RKO (cell line): ENCODE data around the gene TSC2.

ENCODE experiments used
- DNase-seq: peaks from one replicate; pipeline ENCODE4 v3.0.0-alpha.2; 2016; ENCODE audit warnings: low spot score

The TSC2 gene

DNA sequence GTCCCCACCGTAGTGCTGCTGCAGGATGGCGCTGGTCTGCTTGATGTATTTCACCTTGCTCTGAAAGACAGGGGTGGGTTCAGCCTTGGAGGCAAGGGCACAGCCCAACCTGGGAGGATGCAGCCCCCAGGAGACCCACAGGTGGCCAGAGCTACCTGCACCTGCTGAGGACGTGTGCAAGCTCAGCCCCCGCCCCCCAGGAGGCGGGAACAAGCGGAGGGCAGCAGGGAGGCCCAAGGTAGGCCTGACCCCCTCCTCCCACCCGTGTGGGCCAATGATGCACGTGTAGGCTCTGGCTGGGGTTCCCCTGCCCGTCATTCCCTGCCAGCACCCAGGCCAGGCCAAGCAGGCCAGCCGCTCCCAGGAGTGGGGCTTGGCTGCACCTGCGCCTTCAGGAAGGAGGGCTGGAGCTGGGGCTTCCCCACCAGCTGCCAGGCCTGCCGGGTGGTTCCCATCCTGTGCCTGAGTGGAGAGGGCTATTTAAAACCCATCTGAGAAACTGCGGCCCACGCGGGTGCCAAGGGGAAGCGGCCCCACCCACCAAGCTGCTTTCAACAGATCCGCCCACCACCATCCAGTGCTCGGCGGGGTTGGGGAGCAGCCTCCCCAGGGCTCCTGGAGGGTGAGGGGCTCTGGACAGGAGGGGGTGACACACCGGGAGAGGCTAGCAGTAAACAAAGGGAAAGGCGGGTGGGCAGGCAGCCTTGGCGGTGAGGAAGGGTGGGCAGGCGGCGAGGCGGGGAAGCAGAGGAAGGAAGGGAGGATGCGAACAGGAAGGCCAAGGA, 3.9 kb upstream of the TSC2 start:
- no peak for DNase-seq

DNA sequence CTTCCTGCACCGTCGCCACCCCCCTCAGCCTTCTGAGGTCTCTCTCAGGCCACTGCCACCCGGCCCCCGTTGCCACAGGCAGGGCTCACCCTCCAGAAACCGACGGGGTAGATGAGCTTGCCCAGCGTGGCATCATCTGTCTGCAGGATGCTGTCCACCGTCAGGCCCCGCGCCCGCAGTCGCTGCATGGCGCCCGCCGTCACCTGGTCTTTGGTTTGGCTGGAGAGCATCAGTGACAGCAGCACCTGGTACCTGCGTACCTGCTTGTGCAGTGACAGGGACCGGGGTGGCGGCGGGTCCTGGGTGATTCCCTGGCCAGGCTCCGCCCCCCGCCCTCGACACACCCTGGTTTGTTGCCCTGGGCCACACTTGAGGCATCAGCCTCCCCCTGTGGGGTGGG, 3.2 kb upstream of the TSC2 start:
- DNase-seq, result no peak

DNA sequence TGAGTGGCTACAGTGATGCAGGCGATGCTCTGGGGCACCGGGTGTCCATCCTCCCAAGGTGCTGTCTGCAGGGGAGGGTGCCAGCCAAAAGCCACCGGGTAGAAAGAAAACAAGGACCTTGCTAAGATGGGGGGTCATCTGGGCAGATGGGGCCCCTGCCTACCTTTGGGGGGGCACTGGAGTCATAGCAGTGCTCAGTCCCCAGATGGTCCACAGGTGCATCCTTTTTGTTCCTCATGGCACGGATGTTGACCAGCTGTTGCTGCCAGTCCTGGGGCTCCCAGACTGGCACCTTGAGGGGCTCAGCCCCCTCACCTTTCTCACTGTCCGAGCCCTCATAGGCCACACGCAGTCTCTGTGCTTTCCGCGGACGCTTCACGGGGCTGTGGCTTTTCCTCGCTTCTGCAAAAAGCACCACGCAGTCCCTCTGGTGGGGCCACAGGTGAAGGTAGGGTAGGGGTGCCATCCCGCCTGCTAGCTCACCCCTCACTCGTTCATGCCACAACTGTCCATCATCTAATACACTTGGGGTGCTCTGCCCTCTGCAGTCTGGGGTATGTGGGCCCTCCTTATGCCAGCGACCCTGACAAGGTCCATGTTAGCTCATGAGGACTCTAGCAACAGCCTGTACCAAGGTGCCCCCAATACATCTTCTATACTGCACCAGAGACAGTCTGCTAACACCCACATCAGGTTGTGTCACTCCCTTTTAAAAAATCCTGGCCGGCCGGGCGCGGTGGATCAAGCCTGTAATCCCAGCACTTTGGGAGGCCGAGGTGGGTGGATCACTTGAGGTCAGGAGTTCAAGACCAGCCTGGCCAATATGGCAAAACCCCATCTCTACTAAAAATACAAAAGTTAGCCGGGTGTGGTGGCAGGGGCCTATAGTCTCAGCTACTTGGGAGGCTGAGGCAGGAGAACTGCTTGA, 1.6 kb upstream of the TSC2 start:
- no peak for DNase-seq

DNA sequence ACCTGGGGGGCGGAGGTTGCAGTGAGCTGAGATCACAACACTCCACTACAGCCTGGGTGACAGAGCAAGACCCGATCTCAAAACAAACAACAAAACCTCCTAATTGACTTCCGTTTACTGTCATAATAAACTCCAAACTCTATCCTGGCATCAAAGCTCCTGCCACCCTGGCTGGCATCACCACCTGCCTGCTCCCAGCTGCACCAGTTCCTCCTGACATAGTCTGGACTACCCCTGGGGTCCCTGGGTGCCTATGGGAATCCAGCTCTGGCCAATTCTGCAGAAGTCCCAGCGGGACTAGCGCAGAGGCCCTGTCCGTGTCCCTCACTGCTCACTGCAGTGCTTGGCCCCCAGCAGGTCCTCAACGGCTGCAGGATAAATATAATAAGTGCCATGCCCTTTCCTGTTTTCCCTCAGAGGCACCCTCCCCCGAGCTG, 874 bp upstream of the TSC2 start:
- peak; percentile 60 for DNase-seq

DNA sequence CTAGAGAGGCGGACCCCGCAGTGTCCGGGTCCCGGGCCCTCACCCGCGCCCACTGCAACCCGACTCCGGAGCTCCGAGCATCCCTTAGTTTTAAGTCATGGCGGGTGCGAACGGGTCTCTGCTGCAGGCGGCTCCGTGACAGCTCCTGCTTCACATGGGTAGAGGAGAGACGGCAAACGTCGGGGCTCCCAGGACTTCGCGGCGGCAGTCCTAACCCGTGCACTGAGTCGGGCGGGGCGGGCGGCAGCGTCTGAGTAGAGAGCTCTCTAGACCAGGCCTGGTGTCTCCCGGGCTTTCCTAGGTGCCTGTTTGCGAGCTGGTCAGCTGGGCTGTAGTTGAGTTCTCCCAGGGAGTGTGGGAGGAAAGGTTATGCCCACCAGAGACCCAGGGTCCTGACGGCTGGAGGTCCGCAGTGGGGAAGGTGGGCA, 345 bp downstream of the TSC2 start:
- peak; percentile 37 for DNase-seq

DNA sequence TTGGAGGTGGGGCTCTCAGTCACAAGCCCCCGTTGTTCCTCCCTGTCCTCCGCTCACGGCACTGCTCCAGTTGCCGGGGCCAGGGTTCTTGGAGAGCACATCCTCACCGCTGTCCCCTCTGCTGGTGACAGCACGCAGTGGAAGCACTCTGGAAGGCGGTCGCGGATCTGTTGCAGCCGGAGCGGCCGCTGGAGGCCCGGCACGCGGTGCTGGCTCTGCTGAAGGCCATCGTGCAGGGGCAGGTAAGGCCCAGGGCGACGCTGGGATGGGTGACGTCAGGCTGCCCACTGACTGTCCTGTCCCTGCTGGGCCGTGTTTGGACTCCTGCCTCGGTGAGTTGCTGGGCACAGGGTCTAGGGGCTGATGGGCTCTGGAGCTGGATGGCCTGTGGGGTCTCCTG, 5.4 kb downstream of the TSC2 start:
- DNase-seq, result no peak

DNA sequence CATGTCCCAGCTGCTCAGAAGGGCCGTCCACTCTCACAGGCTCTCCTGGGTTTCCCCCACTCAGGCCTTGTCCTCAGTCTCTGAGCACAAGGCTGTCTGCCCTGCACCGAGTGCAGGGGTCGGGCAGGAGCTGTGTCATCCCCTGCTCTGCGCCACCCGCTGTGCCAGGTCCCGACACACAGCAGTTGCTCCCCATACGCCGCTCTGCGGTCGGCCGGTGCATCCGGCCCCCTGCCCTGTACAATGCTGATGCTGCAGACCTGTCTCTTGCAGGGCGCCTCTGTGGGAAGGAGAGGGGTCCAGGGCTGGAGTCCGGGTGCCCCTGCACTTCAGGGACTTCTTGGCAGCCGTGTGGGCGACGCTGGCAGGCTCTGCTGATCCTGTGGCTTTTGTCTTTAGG, 6.1 kb downstream of the TSC2 start:
- no peak for DNase-seq

DNA sequence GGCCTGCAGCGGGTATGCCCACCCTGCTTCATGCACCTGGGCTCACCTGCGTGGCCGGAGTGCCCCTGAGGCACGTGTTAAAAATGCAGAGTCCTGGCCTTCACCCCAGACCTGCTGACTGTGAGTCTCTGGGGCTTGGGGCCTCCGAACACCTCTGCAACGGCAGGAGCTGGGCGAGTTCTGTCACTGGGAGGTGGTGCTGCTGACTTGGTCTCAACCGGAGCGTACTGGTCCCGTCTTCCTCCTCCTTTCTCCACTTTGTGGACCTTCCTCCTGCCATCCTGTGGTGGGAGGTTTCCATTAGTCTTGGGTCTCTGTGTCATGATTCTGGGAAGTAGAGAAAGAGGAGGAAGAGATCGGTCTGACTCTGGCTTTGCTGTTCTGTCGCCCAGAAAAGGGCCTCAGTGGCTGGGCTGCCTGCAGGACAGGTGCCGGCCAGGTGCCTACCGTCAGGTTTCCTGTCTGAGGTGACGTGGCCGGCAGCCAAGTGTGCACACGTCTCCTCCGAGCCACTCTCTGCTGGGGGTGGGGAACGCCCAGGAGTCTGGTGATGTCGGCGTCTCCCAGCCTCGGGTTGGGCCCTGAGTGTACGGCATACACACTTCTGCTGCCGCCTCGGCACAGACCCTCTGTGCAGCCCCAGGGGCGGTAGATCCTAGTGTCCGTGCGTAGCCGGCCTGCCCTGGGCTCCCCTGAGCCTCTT, 6.9 kb downstream of the TSC2 start:
- no peak for DNase-seq

DNA sequence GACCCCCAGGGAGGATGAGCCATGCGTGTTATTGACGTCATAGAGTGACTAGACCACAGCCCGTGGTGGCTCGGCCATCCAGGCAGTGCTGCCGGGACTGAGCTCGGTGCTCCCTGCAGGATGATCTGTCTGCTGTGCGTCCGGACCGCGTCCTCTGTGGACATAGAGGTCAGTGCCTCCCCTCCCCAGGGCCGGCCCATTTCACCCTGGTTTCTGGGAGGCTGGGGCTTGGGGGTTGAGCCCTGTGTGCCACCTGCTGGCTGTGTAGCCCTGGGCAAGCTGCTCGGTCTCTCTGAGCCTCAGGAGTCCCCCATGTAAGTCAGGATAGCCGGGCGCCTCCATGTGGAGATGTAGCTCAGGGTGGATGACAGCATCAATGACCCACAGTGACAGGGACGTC, 8.3 kb downstream of the TSC2 start:
- DNase-seq, result no peak

DNA sequence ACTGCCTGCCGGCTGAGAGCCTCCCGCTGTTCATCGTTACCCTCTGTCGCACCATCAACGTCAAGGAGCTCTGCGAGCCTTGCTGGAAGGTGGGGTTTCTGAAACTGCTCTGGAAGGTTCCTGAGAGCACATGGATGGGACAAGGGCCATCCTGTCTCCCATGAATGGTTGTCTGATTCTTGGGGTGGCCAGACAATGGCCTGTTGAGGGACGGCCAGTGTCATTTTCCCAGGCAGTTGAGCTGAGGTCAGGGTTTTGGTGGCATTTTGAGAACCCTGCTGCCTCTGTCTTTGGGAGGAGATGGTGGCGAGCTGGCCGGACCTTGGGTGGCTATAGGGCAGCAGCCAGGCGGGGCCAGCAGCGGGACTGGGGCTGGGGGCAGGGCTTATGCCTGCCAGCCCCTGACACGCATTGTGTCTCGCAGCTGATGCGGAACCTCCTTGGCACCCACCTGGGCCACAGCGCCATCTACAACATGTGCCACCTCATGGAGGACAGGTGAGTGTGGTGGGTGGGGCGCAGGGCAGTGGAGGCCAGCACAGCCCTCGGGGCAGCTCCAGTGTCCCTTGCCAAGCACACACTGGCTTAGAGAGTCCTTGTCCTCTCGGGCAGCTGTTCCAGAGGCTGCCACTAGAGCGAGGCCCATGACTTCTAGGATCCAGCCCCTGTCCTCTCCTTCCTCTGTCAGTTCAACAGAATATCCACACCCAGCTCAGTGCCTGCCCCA, 9.1 kb downstream of the TSC2 start:
- peak; percentile 39 for DNase-seq

DNA sequence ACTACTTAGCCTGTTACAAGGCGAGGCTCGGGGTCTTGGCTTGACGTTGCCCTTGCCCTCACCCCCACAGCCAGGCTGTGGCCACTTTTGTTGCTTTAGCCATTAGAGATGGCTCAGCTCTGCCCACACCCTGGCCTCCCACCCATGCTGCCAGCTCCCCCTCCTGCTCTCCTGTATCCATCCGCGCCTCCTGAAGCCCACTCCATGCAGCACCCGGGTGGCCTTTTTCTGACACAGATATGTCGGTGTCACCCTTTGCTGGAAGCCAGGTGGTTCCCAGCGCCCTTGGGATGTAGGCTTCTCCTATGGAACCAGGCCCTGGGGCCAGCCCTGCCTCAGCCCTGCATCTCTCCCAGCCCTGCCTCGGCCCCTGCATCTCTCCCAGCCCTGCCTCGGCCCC, 9.7 kb downstream of the TSC2 start:
- DNase-seq, result no peak

DNA sequence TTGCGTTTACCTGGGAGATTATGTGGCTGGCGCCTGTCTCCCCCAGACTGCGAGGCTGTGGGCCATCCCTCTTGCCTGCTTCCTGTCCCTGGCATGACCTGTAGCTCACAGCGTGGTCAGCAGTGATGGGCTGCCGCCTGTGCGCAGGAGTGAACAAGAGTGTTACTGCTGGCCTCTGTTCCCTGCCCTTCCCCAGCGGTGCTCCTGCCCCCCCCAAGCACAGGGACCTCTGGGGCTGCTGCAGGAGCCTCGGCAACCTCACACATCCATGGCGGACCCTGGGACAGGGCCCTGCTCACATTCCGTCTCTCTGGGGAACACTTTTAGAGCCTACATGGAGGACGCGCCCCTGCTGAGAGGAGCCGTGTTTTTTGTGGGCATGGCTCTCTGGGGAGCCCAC, 10.6 kb downstream of the TSC2 start:
- DNase-seq, result no peak

DNA sequence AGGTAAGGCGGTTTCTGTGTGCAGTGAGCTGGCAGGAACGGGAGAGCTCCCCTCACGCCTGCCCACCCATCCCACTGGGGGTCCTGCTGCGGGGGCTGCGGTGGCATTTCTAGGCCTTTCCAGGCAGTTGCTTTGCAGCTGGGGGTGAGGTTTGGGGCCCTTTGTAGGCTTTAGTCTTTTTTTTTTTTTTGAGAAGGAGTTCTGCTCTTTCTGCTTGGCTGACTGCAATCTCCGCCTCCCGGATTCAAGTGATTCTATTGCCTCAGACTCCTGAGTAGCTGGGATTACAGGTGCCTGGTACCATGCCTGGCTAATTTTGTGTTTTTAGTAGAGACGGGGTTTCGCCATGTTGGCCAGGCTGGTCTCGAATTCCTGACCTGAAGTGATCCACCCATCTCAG, 11.1 kb downstream of the TSC2 start:
- no peak for DNase-seq

DNA sequence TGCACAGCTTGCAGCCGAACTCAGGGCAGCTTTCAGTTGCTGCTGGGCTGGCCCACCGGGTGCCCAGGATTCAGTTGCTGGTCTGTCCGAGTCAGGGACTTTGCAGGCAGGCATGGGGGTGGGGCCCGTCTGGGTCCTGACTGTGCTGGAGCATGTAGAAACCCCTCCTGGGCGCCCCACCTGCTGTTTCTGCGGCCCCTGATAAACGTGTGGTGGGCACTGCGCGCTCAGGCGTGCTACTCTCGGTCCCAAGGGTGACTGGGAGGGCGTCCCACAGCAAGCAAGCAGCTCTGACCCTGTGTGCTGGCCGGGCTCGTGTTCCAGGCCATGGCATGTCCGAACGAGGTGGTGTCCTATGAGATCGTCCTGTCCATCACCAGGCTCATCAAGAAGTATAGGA, 12.6 kb downstream of the TSC2 start:
- no peak for DNase-seq

DNA sequence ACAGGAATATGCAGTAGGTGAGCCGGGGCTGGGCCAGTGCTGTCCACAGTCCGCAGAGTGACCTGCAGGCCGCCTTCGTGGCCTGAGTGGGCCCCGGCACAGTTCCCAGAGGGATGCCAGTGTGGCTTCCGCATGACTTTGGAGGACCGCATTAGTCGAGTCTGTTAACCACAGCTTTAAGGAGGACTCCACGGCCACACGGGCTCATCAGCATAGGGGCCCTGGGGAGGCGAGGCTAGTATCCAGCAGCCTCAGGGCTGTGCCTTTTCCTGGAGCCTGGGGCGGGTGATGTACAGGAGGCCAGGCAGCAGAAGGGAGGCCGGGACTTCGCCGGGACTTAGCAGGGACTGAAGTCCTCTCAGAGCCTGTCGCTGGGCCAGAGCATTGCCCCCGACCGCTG, 13.2 kb downstream of the TSC2 start:
- no peak for DNase-seq

DNA sequence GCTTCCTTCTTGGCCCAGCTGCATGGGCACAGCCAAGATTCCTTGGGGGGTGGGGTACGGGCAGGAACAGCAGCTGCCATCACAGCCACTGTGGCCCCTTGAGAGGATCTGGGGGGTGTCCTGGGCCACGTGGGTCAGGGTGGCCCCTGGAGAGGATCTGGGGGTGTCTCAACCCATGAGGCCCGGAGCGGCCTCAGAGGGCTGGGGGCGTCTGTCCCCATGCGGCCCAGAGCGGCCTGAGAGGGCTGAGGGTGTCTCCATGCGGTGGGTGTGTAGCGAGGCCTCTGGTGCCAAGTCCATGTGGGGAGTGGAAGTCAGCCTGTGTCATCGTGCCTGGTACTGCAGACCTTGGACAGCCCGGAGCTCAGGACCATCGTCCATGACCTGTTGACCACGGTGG, 13.7 kb downstream of the TSC2 start:
- DNase-seq, result no peak

DNA sequence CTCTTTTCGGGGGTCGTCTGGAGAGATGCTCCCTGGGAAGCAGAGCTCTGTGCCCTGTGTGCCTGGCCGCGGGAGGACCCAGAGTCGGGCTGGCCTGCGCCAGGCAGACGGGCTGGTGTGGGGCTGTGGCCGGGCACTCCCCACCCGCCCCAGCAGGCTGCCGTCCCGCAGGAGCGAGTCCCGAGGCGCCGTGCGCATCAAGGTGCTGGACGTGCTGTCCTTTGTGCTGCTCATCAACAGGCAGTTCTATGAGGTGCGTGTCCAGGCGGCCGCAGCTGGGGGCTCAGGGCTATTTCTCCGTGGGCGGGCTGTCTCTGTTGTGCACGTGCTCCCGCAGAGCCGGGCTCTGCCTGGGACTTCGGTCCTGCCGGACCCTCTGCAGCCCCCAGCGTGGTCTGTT, 15.0 kb downstream of the TSC2 start:
- DNase-seq, result no peak

DNA sequence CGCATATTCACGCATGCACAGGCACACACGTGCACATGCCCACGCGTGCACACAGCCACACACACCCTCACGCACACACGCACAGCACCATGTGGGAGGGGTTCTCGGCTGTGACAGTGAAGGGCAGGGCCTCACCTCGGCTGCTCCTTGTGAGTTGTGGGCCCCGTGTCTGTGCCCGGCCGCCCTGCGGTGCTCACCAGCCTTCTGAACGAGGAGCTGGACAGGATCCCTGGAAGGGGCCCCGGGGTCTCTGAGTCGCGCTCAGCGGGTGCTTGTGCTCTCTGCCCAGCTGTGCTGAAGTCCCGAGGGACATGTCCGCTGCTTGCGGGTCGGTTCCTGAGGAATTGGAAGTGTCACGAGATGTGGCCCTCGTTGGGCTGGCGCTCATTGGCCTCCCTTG, 16.1 kb downstream of the TSC2 start:
- no peak for DNase-seq

DNA sequence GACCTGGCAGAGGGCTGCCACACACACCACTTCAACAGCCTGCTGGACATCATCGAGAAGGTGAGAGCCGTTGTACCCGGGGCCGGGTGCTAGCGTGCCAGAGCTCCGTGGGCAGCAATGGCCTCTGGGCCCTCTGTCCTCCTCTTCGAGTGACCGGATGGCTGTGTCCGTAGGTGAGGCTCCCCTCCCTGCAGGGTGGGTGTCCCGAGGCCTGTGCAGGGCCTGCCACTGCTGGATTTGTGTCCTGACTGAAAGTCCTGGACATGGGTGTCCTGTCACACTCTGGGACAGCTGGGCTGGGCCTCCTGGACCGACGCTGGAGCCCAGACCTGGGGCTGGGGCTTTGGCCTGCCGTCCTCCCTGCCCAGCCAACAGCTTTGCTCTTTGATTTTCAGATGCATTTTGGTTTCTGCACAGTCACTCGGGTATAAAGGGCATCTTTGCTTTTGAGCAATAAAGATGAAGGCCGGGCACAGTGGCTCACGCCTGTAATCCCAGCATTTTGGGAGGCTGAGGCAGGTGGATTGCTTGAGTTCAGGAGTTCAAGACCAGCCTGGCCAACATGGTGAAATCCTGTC, 16.7 kb downstream of the TSC2 start:
- DNase-seq, result no peak

DNA sequence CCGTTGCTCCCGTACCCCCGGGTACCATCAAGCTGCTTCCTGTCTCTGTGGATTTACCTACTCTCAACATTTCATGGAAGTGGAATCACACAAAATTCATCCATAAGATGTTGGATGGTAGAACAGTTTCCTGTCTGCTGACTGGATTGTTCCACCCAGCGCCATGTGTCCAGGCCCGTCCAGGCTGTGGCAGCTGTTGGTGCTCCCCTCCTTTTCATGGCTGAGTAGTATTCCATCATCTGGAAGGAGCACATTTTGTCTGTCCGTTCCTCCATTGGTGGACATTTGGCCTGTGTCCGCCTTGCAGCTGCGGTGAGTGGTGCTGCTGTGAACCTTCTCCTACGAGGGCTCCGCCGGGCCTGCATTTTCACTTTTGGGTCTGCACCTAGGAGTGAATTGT, 18.4 kb downstream of the TSC2 start:
- DNase-seq, result no peak

DNA sequence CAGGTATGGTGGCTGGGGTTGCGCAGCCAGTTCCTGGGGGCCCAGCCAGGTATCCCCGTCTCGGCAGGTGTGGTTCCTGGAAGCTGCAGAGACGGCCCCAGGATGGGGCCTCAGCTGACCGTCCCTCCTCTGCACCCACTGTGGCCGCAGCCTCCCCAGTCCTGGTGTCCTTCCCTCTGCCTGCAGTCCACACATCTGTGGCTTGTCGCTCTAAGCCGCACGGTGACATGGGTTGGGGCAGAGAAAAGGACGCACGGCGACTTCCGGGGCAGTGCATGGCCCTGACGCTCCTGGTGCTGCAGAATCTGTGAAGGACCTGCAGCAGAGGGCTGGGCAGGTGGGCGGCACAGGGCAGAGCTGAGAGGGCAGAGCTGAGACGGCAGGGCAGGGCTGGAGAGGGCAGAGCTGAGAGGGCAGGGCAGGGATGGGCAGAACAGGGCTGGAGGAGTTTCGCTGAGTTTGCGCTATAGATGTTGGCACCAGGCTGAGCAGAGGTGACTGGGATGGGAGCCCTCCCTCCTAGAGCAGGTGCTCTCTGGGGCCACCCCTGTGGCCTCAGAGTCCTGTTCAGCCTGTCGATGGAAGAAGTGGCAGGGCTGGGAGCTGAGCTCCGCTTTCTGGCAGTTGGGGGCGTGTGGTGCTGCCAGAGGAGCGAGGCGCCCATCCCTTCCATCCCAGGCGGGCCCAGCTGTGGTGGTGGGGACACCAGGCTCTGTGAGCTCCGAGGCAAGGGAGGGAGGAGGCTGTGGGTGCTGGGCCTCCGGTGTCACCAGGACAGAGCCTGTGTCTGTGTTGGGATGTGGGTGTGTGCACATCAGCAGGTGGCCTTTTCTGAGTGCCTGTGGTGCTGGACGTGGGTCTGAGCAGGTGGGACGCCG, 23.0 kb downstream of the TSC2 start:
- no peak for DNase-seq
